ENCODE data around the gene ADGRL3.
"Not testable (repeated sequence)": the region's sequence is repeated elsewhere in the genome, so short reads cannot be mapped to it uniquely, and the experiment has no call there.

Gene ADGRL3

DNA sequence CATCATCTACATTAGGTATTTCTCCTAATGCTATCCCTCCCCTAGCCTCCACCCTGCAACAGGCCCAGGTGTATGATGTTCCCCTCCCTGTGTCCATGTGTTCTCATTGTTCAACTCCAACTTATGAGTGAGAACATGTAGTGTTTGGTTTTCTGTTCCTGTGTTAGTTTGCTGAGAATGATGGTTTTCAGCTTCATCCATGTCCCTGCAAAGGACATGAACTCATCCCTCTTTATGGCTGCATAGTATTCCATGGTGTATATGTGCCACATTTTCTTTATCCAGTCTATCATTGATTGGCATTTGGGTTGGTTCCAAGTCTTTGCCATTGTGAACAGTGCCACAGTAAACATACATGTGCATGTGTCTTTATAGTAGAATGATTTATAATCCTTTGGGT lies 7.0 kb downstream of the ADGRL3 start:
- not testable (repeated sequence) for DNase-seq

DNA sequence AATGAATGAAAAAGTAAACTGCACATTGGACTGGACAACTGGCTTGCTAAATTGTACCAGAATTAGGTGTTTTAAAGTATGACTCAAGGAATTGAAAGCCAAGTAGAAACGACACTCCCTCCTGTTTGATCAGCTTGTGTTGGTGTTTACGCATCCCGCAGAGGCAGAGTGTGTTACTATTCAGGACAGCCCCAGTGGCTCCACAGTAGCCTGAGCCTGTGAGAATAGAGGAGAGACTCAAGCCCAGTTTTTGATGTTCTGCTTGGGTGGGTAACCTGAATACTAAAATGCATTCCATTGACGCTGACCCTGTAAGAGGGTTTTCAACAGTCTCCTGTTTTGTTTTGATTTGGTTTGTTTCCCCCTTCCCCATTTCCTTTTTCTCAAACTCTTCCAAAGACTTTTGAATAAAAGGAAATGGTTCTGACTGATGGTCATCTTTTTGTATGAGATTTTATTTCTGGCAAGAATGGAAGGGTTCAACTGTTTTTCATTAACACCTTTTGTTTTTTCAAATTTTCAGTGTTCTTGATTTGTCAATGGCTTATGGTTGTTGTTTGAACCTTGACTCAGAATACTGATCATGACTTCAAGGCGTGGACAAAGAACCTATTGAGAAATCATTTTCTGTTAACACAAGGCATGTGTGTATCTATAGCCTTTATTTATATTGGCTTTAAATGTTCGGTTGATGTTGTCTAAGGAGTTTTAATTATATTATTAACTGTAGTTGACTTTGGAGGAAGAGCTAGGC lies 10.2 kb downstream of the ADGRL3 start:
- DNase-seq, result peak; percentile 56

GRCh38 chr4:61211781-61212180 lies 11.7 kb downstream of the ADGRL3 start:
- no peak for DNase-seq

GRCh38 chr4:61212788-61213187 lies 12.7 kb downstream of the ADGRL3 start:
- DNase-seq, result no peak

DNA sequence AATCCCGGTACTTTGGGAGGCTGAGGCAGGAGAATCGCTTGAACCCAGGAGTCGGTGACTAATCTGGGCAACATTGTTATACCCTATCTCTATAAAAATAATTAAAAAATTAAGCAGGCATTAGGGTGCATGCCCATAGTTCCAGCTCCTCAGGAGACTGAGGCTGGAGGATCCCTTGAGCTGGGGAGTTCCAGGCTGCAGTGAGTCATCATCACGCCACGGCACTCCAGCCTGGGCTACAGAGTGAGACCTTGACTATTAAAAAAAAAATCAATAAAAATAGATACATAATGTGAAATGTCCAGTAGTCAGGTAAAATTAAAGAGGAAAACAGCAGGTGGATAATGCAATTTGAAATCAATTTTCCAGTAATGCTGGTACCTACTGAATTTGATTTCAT lies 14.6 kb downstream of the ADGRL3 start:
- no peak for DNase-seq

GRCh38 chr4:61217222-61217621 lies 17.1 kb downstream of the ADGRL3 start:
- DNase-seq, result no peak

DNA sequence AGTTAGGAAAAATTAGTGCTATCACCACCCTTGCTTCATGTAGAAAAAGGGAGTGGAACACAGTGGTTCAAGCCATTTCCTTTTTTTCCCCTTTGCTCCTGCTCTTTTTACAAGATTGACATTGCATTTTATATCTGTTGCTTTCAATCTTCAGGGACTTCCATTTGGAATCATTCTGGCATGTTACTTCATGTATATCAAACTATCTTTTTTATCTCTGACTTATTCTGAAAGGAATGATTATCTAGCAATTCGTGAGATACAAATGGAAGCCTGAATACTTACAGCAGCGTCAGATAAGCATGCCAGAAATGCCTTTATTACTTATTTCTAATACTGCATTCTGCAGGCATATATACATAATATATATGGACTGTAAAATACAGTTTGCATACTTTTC lies 20.4 kb downstream of the ADGRL3 start:
- DNase-seq, result no peak

GRCh38 chr4:61223385-61223784 lies 23.3 kb downstream of the ADGRL3 start:
- DNase-seq, result no peak

GRCh38 chr4:61224573-61224972 lies 24.4 kb downstream of the ADGRL3 start:
- DNase-seq, result no peak

DNA sequence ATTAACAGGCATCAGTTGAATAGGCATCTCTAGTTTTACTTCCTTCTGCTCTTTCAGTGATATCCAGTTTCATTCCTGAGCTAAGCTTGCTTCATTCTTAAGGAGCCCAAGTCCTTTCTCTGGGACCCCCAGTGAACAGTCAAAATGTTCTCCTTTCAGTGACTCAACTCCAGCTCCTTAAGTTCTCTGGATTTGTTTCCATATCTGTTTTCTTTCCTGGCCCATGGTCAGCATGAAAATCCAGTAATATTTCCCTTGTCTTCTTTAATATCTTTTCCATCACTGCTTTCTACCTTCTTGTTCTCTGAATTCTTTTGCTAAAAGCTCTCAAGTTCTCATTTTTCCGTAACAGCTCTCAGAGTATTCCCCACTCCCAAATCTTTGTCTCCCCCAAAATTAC lies 25.5 kb downstream of the ADGRL3 start:
- no peak for DNase-seq

GRCh38 chr4:61231421-61231820 lies 31.3 kb downstream of the ADGRL3 start:
- DNase-seq, result no peak

DNA sequence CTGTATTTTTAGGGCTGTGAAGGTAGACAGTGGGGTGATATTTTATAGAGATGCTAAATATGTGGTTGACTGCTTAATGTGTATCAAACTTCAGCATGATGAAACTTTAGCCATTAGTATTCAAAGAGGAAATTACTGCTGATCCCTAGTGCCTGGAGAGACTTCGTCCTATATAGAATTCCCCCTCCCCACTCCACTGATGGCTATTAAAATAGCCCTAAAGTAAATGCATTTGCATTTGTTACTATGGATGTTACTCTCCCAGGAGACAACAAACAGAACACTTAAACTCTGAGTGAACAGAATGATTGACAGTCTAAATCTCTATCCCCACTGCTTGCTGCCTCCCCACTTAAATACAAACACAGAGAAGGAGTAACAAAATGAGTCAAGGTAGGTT lies 39.1 kb downstream of the ADGRL3 start:
- no peak for DNase-seq

GRCh38 chr4:61243962-61244361 lies 43.8 kb downstream of the ADGRL3 start:
- no peak for DNase-seq

- DNase-seq, result peak; percentile 42
Observed at GRCh38 chr4:61245069-61245714, 45.1 kb downstream of the ADGRL3 start.

GRCh38 chr4:61246034-61246433 lies 45.9 kb downstream of the ADGRL3 start:
- DNase-seq, result peak; percentile 23

DNA sequence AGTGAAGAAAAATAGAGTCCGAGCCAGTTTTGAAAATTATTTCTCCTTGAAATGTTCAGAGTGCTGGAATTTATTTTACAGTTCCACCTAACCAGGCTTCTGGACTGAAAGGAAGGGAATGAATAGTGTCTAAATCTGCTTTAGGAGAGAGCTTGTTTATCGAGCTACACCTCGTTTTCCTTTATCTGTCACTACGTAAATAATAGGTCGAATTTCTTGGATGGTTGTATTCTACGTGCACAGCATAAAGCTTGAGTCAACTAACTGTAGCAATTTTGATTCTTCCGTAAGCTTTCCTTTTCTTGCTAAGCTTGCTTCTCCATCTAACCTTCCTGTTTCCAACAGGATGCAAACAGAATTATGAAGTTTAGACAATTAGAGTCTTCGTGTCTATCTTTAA lies 48.6 kb downstream of the ADGRL3 start:
- DNase-seq, result no peak

- no peak for DNase-seq
Observed at GRCh38 chr4:61251129-61251528, 51.0 kb downstream of the ADGRL3 start.

- no peak for DNase-seq
Observed at GRCh38 chr4:61254406-61254805, 54.3 kb downstream of the ADGRL3 start.

- no peak for DNase-seq
Observed at GRCh38 chr4:61273233-61273632, 73.1 kb downstream of the ADGRL3 start.

DNA sequence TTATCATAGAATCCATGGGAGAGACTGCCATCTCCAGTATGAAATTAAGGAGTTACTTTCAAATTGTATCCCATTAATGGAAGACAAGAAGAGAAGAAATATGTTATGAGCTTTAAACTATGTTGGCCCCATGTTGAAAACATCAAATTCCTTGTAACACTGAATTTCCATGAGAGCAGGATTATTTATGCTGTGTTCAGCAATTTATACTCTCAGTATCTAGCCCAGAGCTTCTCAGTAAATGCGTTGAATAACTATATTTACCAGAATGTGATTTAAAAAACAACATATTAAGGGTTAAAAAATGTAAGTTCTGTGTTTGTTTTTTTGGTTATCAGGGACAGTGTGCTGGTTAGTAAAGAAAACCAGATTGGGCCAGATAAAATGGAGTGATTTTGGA lies 74.2 kb downstream of the ADGRL3 start:
- DNase-seq, result no peak

GRCh38 chr4:61275241-61275640 lies 75.1 kb downstream of the ADGRL3 start:
- no peak for DNase-seq

- DNase-seq, result no peak
Observed at GRCh38 chr4:61276029-61276428, 75.9 kb downstream of the ADGRL3 start.

GRCh38 chr4:61277785-61278760 lies 77.9 kb downstream of the ADGRL3 start:
- DNase-seq, result no peak

- no peak for DNase-seq
Observed at GRCh38 chr4:61292322-61292721, 92.2 kb downstream of the ADGRL3 start.
